ENCODE results near the gene PRC1. TPM values are rescaled to one million over a fixed set of nuclear protein-coding genes. Genes with fewer than 3 reads are reported as not detected.

PRC1 gene
- total and polyA plus RNA-seq, 2 experiments from 2014 or later: 64.1 to 74.5 TPM

- no peak overlapping the region for H3K27ac ChIP-seq
- H4K20me1 ChIP-seq (ENCODE audit: insufficient read depth): no peaks in the 10 kb centered on the region
- TF ChIP-seq EZH2phosphoT487 (IDR thresholded peaks at IDR 0.05; ENCODE audit: insufficient read depth, low read depth): no peak
- no peak for TF ChIP-seq EZH2 (IDR thresholded peaks at IDR 0.05; ENCODE audit: insufficient read depth, poor library complexity, severe bottlenecking)
- peak overlapping the region; percentile 98 for H3K4me2 ChIP-seq (ENCODE audit: unreplicated experiment)
- H3K9me2 ChIP-seq (ENCODE audit: insufficient read depth): no peaks in the 10 kb centered on the region
- H3K4me3 ChIP-seq: peak overlapping the region; percentile 71; the same call in 1 of the 2 replicates
- no peaks in the 10 kb centered on the region for H3K79me2 ChIP-seq (ENCODE audit: insufficient read depth)
- WGBS, 2 experiments (ENCODE audit: low coverage in 1 of 2, low lambda C conversion rate in 2 of 2, missing lambda C conversion rate in 2 of 2): 69 to 75% methylated on average over 6 of the region's 6 CpGs
- H3K9me3 ChIP-seq (ENCODE audit: low read depth): no peaks in the 10 kb centered on the region
- H3K4me1 ChIP-seq (ENCODE audit: insufficient read depth): peaks cover 12% of the 10 kb centered on the region; the same call in 1 of the 2 replicates
- in situ Hi-C loops (cut with MboI): no loop called here
- no peaks in the 10 kb centered on the region for H3K36me3 ChIP-seq (ENCODE audit: low read depth)
- DNase-seq: no peak
- H3F3A ChIP-seq (ENCODE audit: insufficient read depth): 0 out of 2 replicates have a peak, but pooled peaks cover 2% of the 10 kb centered on the region
- H3K27me3 ChIP-seq (replicated peaks; ENCODE audit: insufficient read depth): no peaks in the 10 kb centered on the region
- H2AFZ ChIP-seq: peak overlapping the region; percentile 77
- peak overlapping the region; percentile 75 for H3K9ac ChIP-seq
These were observed 36.5 kb downstream of the PRC1 start for GRCh38 chr15:90957791-90958190.

GRCh38 chr15:90957031-90957790 lies 37.1 kb downstream of the PRC1 start:
- peak overlapping the region; percentile 77 for H2AFZ ChIP-seq
- peak overlapping the region; percentile 75 for H3K9ac ChIP-seq
- no peaks in the 10 kb centered on the region for H3K27me3 ChIP-seq (replicated peaks; ENCODE audit: insufficient read depth)
- no peaks in the 10 kb centered on the region for H3K79me2 ChIP-seq (ENCODE audit: insufficient read depth)
- H3K4me1 ChIP-seq (ENCODE audit: insufficient read depth): peaks cover 12% of the 10 kb centered on the region; the same call in 1 of the 2 replicates
- no peaks in the 10 kb centered on the region for H3F3A ChIP-seq (ENCODE audit: insufficient read depth)
- WGBS, 2 experiments (ENCODE audit: low coverage in 1 of 2, low lambda C conversion rate in 2 of 2, missing lambda C conversion rate in 2 of 2): 4 to 6% methylated on average over 50 to 53 of the region's 63 CpGs
- TF ChIP-seq EZH2phosphoT487 (IDR thresholded peaks at IDR 0.05; ENCODE audit: insufficient read depth, low read depth) (no peak), EZH2 (IDR thresholded peaks at IDR 0.05; ENCODE audit: insufficient read depth, poor library complexity, severe bottlenecking) (no peak)
- no peaks in the 10 kb centered on the region for H4K20me1 ChIP-seq (ENCODE audit: insufficient read depth)
- no peaks in the 10 kb centered on the region for H3K9me3 ChIP-seq (ENCODE audit: low read depth)
- H3K4me3 ChIP-seq: peak overlapping the region; percentile 71
- in situ Hi-C loops (cut with MboI): no loop called here
- H3K36me3 ChIP-seq (ENCODE audit: low read depth): no peaks in the 10 kb centered on the region
- peak; percentile 79 for DNase-seq
- no peaks in the 10 kb centered on the region for H3K9me2 ChIP-seq (ENCODE audit: insufficient read depth)
- H3K4me2 ChIP-seq (ENCODE audit: unreplicated experiment): peak overlapping the region; percentile 98
- H3K27ac ChIP-seq: 0 out of 2 replicates have a peak overlapping the region, but pooled peaks have one; percentile 37

GRCh38 chr15:90956274-90957030 lies 37.9 kb downstream of the PRC1 start:
- DNase-seq: peak; percentile 85
- Histone ChIP-seq H2AFZ (peak overlapping the region; percentile 77), H3F3A (ENCODE audit: insufficient read depth) (peaks cover 6% of the 10 kb centered on the region; the same call in 1 of the 2 replicates), H3K27me3 (replicated peaks; ENCODE audit: insufficient read depth) (no peaks in the 10 kb centered on the region), H3K27ac (no peak overlapping the region), H3K9me3 (ENCODE audit: low read depth) (no peaks in the 10 kb centered on the region), H3K36me3 (ENCODE audit: low read depth) (no peaks in the 10 kb centered on the region), H3K4me2 (ENCODE audit: unreplicated experiment) (peak overlapping the region; percentile 98), H3K79me2 (ENCODE audit: insufficient read depth) (no peaks in the 10 kb centered on the region), H3K4me3 (peak overlapping the region; percentile 71), H3K9me2 (ENCODE audit: insufficient read depth) (no peaks in the 10 kb centered on the region), H4K20me1 (ENCODE audit: insufficient read depth) (no peaks in the 10 kb centered on the region), H3K4me1 (ENCODE audit: insufficient read depth) (peaks cover 12% of the 10 kb centered on the region; the same call in 1 of the 2 replicates), H3K9ac (peak overlapping the region; percentile 75)
- TF ChIP-seq EZH2phosphoT487 (IDR thresholded peaks at IDR 0.05; ENCODE audit: insufficient read depth, low read depth) (no peak), EZH2 (IDR thresholded peaks at IDR 0.05; ENCODE audit: insufficient read depth, poor library complexity, severe bottlenecking) (no peak)
- in situ Hi-C loops (cut with MboI): no loop called here
- WGBS, 2 experiments (ENCODE audit: low coverage in 1 of 2, low lambda C conversion rate in 2 of 2, missing lambda C conversion rate in 2 of 2): 4% methylated on average over 40 to 51 of the region's 56 CpGs

DNA sequence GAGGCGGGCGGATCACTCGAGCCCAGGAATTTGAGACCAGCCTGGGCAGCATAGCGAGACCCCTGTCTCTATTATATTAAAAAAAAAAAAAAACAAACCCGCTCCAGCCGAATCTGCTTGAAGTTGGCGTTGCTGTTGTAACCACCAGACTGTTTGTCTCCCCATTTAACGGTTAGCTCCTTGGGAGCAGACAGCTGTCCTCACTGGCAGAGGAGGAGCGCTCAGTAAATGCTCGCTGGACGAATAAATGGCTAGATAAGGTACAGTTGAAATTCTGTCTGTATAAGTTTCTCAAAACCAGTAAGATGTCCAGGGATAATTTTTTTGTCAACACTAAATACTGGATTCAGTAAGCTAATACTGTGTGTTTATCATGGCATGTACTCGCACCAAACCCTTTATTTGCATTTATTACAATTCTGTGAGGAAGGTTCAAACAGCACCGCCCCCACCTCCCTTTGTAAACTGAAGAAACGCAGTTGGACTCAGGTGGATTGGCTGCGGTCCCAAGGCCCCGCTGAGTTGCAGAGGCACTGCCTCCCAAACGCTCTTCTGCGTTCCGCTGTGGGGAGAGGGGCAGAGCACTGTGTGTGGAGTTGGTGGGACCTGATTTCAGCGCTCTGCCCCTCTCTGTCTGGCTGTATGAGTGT lies 38.6 kb downstream of the PRC1 start:
- 67 to 77% methylated on average over 18 to 20 of the region's 20 CpGs for WGBS, 2 experiments (ENCODE audit: low coverage in 1 of 2, low lambda C conversion rate in 2 of 2, missing lambda C conversion rate in 2 of 2)

More for the DNA sequence above, 38.6 kb downstream of the PRC1 start:
- in situ Hi-C loops (cut with MboI): no loop called here
- H3K27ac ChIP-seq: peak overlapping the region; percentile 93; the same call in 1 of the 2 replicates
- H3K4me2 ChIP-seq (ENCODE audit: unreplicated experiment): peak overlapping the region; percentile 98
- H3F3A ChIP-seq (ENCODE audit: insufficient read depth): peaks cover 11% of the 10 kb centered on the region; the same call in 1 of the 2 replicates
- peak overlapping the region; percentile 97 for H3K9ac ChIP-seq
- no peaks in the 10 kb centered on the region for H3K79me2 ChIP-seq (ENCODE audit: insufficient read depth)
- H2AFZ ChIP-seq: peak overlapping the region; percentile 92; the same call in 1 of the 2 replicates
- H3K4me3 ChIP-seq: peak overlapping the region; percentile 96
- H3K36me3 ChIP-seq (ENCODE audit: low read depth): no peaks in the 10 kb centered on the region
- H3K27me3 ChIP-seq (replicated peaks; ENCODE audit: insufficient read depth): no peaks in the 10 kb centered on the region
- H3K9me3 ChIP-seq (ENCODE audit: low read depth): no peaks in the 10 kb centered on the region
- H3K9me2 ChIP-seq (ENCODE audit: insufficient read depth): no peaks in the 10 kb centered on the region
- H3K4me1 ChIP-seq (ENCODE audit: insufficient read depth): peaks cover 12% of the 10 kb centered on the region; the same call in 1 of the 2 replicates
- no peak for DNase-seq
- no peak for TF ChIP-seq EZH2phosphoT487 (IDR thresholded peaks at IDR 0.05; ENCODE audit: insufficient read depth, low read depth)
- TF ChIP-seq EZH2 (IDR thresholded peaks at IDR 0.05; ENCODE audit: insufficient read depth, poor library complexity, severe bottlenecking): no peak
- H4K20me1 ChIP-seq (ENCODE audit: insufficient read depth): no peaks in the 10 kb centered on the region
